ENCODE data around the gene DIAPH2. TPM values are rescaled to one million over a fixed set of nuclear protein-coding genes. Genes with fewer than 3 reads are reported as not detected.

Gene DIAPH2
- total and polyA plus RNA-seq, 2 of the 13 experiments (the other 11 are each of a cell fraction or from before 2014, with no cell fraction given) = 2.1 to 8.5 TPM

- H3K4me3 ChIP-seq (replicated peaks in 1 of 3; ENCODE audit: insufficient read depth in 1 of 3, low read depth in 2 of 3, low read length in 3 of 3) = no peak overlapping the region
- CTCF ChIA-PET (ENCODE audit: low intra/inter-chr PET ratio, low total read pairs) = no interaction called here
- POLR2A ChIA-PET = no interaction called here
- H3K4me1 ChIP-seq (ENCODE audit: insufficient read depth, low read length) = no peaks in the 10 kb centered on the region
- H3K27me3 ChIP-seq (ENCODE audit: control insufficient read depth in 1 of 2, insufficient read depth in 2 of 2, low read length in 2 of 2) = no peaks in the 10 kb centered on the region
- no peak overlapping the region for H3K4me2 ChIP-seq (ENCODE audit: low read depth, low read length)
- H4K20me1 ChIP-seq (ENCODE audit: insufficient read depth, low read length) = no peaks in the 10 kb centered on the region
- no peak overlapping the region for H3K9ac ChIP-seq (ENCODE audit: insufficient read depth, low read depth, low read length)
- intact Hi-C loops (cut with micrococcal nuclease; ENCODE audit: unreplicated experiment) (no loop called here), in situ Hi-C loops (cut with HindIII; ENCODE audit: extremely low pct_ligation_motif_present, low pct_unique_long_range_greater_than_20kb) (no loop called here)
- no peaks in the 10 kb centered on the region for H3K79me2 ChIP-seq (ENCODE audit: insufficient read depth, low read length)
- BruUV-seq (replicated peaks) = no TSS peak
- no peak overlapping the region for H3K27ac ChIP-seq (ENCODE audit: extremely low read length, insufficient read depth, low read length)
- no peaks in the 10 kb centered on the region for H3K9me3 ChIP-seq (ENCODE audit: low read length)
- DNase-seq (ENCODE audit: low spot score) (peak; percentile 0), FAIRE-seq (no peak), ATAC-seq (no peak)
- H3K36me3 ChIP-seq (replicated peaks in 1 of 2; ENCODE audit: control insufficient read depth in 1 of 2, insufficient read depth in 2 of 2, low read length in 2 of 2) = no peaks in the 10 kb centered on the region
- no peak overlapping the region for H2AFZ ChIP-seq (ENCODE audit: low read length)
- WGBS (ENCODE audit: low lambda C conversion rate) = 92% methylated on average over 1 of the region's 1 CpG
- TF ChIP-seq ASH2L (IDR thresholded peaks at IDR 0.05; ENCODE audit: insufficient read length, low read depth, low read length) = no peak
- no peak for TF ChIP-seq GMEB1 (CRISPR knock-in tag; IDR thresholded peaks at IDR 0.05; ENCODE audit: borderline replicate concordance)
- no peak for TF ChIP-seq TEAD3 (CRISPR knock-in tag; optimal IDR thresholded peaks at IDR 0.05; ENCODE audit: borderline replicate concordance)
- TF ChIP-seq RARG (CRISPR knock-in tag; IDR thresholded peaks at IDR 0.05; ENCODE audit: low read depth) = no peak
- no peak for TF ChIP-seq BRF2 (CRISPR knock-in tag; IDR thresholded peaks at IDR 0.05)
- no peak for TF ChIP-seq TBP (CRISPR knock-in tag; IDR thresholded peaks at IDR 0.05)
- no peak for TF ChIP-seq ZEB1 (IDR thresholded peaks at IDR 0.05; ENCODE audit: insufficient replicate concordance, low read depth)
- TF ChIP-seq BRD4 (CRISPR knock-in tag; IDR thresholded peaks at IDR 0.05) = no peak
- TF ChIP-seq GABPB1 (CRISPR knock-in tag; IDR thresholded peaks at IDR 0.05) = no peak
- no peak for TF ChIP-seq ZNF660 (CRISPR knock-in tag; IDR thresholded peaks at IDR 0.05; ENCODE audit: borderline replicate concordance, low read depth)
- TF ChIP-seq ZFP62 (CRISPR knock-in tag; IDR thresholded peaks at IDR 0.05) = no peak
- no peak for TF ChIP-seq ZNF724P (CRISPR knock-in tag; IDR thresholded peaks at IDR 0.05; ENCODE audit: borderline replicate concordance)
- TF ChIP-seq THAP11 (CRISPR knock-in tag; IDR thresholded peaks at IDR 0.05) = no peak
- TF ChIP-seq MIXL1 (CRISPR knock-in tag; IDR thresholded peaks at IDR 0.05) = no peak
- no peak for TF ChIP-seq ZNF646 (CRISPR knock-in tag; IDR thresholded peaks at IDR 0.05)
- no peak for TF ChIP-seq ZNF138 (CRISPR knock-in tag; IDR thresholded peaks at IDR 0.05; ENCODE audit: low read depth)
These were observed 205.1 kb downstream of the DIAPH2 start for GRCh38 chrX:96889726-96890125.

Data from HepG2 (cell line).